ENCODE results near the gene ADAM17. TPM values are rescaled to one million over a fixed set of nuclear protein-coding genes. Genes with fewer than 3 reads are reported as not detected.

The ADAM17 gene
- total RNA-seq, 3 donors from 2014 or later: 32.2 to 65.9 (median 48.8) TPM

DNA sequence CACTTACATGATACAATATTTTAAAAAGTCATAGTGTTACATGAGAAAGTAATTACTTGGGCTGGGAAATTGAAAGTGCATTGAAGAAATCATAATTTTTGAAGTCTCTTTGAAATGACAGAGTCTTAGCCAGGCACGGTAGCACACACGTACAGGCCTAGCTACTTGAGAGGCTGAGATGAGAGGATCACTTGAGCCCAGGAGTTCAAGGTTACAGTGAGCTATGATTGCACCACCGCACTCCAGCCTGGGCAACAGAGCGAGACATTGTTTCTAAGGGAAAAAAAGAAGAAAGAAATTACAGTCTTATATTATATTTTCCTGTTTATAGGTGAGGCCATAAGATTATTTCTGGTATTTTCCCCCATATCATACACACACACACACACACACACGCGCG is 90.5 kb downstream of the ADAM17 start:
- H3K4me3 ChIP-seq: no peak overlapping the region
- no peaks in the 10 kb centered on the region for H3K9me3 ChIP-seq
- H3K36me3 ChIP-seq: no peaks in the 10 kb centered on the region
- TF ChIP-seq, protein P1, sequence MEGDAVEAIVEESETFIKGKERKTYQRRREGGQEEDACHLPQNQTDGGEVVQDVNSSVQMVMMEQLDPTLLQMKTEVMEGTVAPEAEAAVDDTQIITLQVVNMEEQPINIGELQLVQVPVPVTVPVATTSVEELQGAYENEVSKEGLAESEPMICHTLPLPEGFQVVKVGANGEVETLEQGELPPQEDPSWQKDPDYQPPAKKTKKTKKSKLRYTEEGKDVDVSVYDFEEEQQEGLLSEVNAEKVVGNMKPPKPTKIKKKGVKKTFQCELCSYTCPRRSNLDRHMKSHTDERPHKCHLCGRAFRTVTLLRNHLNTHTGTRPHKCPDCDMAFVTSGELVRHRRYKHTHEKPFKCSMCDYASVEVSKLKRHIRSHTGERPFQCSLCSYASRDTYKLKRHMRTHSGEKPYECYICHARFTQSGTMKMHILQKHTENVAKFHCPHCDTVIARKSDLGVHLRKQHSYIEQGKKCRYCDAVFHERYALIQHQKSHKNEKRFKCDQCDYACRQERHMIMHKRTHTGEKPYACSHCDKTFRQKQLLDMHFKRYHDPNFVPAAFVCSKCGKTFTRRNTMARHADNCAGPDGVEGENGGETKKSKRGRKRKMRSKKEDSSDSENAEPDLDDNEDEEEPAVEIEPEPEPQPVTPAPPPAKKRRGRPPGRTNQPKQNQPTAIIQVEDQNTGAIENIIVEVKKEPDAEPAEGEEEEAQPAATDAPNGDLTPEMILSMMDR (IDR thresholded peaks at IDR 0.05): no peak
- TF ChIP-seq POLR2A (IDR thresholded peaks at IDR 0.05): no peak
- no peak for TF ChIP-seq POLR2AphosphoS5 (IDR thresholded peaks at IDR 0.05)
- DNase-seq (ENCODE audit: low spot score in 2 of 2): no peak
- H3K27me3 ChIP-seq: no peaks in the 10 kb centered on the region
- intact Hi-C loops (cut with DNase I; ENCODE audit: low total_unique reads): no loop called here
- no peak overlapping the region for H3K27ac ChIP-seq
- no peaks in the 10 kb centered on the region for H3K4me1 ChIP-seq

DNA sequence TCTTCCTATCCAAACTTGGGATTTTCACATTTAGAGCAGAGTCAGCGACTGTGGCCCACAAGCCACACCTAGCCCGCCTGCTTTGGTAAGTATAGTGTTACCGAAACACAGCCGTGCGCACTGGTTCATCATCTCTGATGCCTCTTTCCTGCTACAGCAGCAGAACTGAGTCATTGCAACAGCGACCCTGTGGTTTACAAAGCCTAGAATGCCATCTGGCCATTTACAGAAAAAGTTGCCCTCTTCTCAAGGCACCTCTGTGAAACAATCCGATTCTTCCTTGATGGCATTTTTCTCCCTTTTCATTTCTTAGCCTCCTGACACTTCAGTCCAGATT is 92.0 kb downstream of the ADAM17 start:
- intact Hi-C loops (cut with DNase I; ENCODE audit: low total_unique reads): no loop called here
- Histone ChIP-seq H3K27me3 (no peaks in the 10 kb centered on the region), H3K4me1 (no peaks in the 10 kb centered on the region), H3K4me3 (no peak overlapping the region), H3K27ac (no peak overlapping the region), H3K36me3 (no peaks in the 10 kb centered on the region), H3K9me3 (no peaks in the 10 kb centered on the region)
- no peak for DNase-seq (ENCODE audit: low spot score in 2 of 2)
- TF ChIP-seq POLR2AphosphoS5 (IDR thresholded peaks at IDR 0.05) (no peak), POLR2A (IDR thresholded peaks at IDR 0.05) (no peak)
- TF ChIP-seq, protein P1 (IDR thresholded peaks at IDR 0.05): no peak

DNA sequence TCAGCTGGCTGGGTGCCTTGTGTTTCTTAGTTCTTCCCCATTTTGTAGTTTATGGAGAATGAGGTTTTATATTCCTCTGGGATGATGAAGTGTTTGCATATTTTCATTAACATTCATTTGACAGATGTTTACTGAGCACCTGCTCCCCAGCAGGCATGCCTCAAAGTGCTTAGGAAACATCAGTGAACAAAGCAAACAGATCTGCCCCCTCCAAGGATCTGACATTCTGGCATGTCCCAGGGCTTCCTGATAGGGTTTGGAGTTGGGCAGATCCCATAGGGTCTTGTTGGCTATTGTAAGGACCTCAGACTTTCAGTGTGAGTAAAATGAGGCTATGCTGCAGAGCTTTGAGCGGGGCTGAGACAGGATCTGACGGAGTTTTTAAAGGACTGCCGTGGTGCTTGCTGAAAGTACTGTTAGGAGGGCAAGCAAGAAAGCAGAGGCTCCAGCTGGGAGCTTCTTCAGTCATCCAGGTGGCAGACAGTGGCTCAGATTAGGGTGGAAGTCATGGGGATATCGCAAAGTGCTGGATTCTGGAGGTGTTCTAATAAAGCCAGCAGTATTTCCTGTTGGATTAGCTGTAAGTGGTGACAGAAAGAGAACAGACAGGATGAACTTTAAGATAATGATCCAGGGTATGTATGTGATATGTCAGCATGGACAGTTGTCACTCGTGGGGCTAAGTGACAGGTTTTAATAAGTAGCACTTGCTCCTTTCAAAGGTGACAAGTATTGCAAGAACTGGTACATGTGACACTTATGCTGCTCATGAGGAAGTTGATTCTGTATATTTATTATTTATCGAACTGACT is 92.5 kb downstream of the ADAM17 start:
- no peak for TF ChIP-seq POLR2AphosphoS5 (IDR thresholded peaks at IDR 0.05)
- TF ChIP-seq, protein P1 (IDR thresholded peaks at IDR 0.05): no peak
- no peak for TF ChIP-seq POLR2A (IDR thresholded peaks at IDR 0.05)
- DNase-seq (ENCODE audit: low spot score in 2 of 2): no peak
- Histone ChIP-seq H3K27me3 (no peaks in the 10 kb centered on the region), H3K9me3 (no peaks in the 10 kb centered on the region), H3K27ac (no peak overlapping the region), H3K36me3 (no peaks in the 10 kb centered on the region), H3K4me1 (no peaks in the 10 kb centered on the region), H3K4me3 (no peak overlapping the region)
- intact Hi-C loops (cut with DNase I; ENCODE audit: low total_unique reads): no loop called here

DNA sequence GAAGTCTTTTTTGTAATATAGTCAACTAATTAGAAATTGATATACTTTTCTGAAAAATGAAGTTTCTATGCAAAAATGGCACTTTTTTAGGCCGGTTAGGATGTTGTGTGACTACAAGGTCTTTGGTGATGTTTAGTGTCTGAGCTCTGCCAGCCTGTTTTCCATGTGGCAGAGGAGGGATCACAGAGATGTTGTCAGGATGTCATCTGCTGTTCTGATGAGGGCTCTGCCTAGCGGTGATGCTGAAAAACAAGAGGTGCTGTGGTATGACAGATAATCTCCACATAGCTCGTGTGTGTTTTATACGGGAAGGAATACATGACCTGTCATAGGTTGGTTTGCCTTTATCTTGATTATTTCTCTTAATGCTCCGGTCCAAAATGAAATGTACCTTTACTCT is 93.3 kb downstream of the ADAM17 start:
- intact Hi-C loops (cut with DNase I; ENCODE audit: low total_unique reads): no loop called here
- H3K36me3 ChIP-seq: no peaks in the 10 kb centered on the region
- TF ChIP-seq POLR2A (IDR thresholded peaks at IDR 0.05) (no peak), POLR2AphosphoS5 (IDR thresholded peaks at IDR 0.05) (no peak)
- TF ChIP-seq, protein P1 (IDR thresholded peaks at IDR 0.05): no peak

DNA sequence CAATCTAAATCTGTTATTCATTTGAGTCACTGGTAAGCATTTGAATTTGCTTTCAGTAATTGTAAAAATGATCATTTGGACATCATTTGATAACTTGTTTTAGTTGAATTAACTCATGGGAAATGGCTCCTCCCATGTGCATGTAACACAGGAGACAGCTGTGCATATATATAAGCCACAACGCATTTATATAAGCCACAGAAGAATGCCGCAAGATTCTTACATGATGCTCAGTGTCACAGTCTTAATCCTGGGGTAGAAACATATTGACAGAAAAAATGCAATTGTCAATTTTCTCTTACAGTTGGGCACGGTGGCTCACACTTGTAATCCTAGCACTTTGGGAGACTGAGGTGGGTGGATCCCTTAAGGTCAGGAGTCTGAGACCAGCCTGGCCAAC is 94.6 kb downstream of the ADAM17 start:
- H3K27me3 ChIP-seq: no peaks in the 10 kb centered on the region
- peaks cover 3% of the 10 kb centered on the region for H3K36me3 ChIP-seq
- H3K4me1 ChIP-seq: no peaks in the 10 kb centered on the region
- H3K27ac ChIP-seq: no peak overlapping the region
- TF ChIP-seq, protein P1 (IDR thresholded peaks at IDR 0.05): no peak
- TF ChIP-seq POLR2AphosphoS5 (IDR thresholded peaks at IDR 0.05) (no peak), POLR2A (IDR thresholded peaks at IDR 0.05) (no peak)
- H3K9me3 ChIP-seq: no peaks in the 10 kb centered on the region
- no peak overlapping the region for H3K4me3 ChIP-seq
- intact Hi-C loops (cut with DNase I; ENCODE audit: low total_unique reads): no loop called here
- no peak for DNase-seq (ENCODE audit: low spot score in 2 of 2)

More for the DNA sequence above, 93.3 kb downstream of the ADAM17 start:
- Histone ChIP-seq H3K4me1 (no peaks in the 10 kb centered on the region), H3K27me3 (no peaks in the 10 kb centered on the region), H3K4me3 (no peak overlapping the region), H3K27ac (no peak overlapping the region), H3K9me3 (no peaks in the 10 kb centered on the region)
- DNase-seq (ENCODE audit: low spot score in 2 of 2): no peak

Measured in breast epithelium (tissue), 4 donors.